Activated B cell treated with CpG ODN at 0.5 μM for 24 hours (primary cell): ENCODE results near the gene CHD3. TPM values are rescaled to one million over a fixed set of nuclear protein-coding genes. Genes with fewer than 3 reads are reported as not detected.
A peak's percentile ranks its signal among the peaks of the same experiment; 100 is the strongest.
"Not testable (repeated sequence)": the region's sequence is repeated elsewhere in the genome, so short reads cannot be mapped to it uniquely, and the experiment has no call there.

Source experiments
- ATAC-seq: fragments of 200-7000 bp; cut with Tn5 transposase; one replicate; pipeline ENCODE4 v1.10.0; 2021; ENCODE audit warnings: low read depth, mild to moderate bottlenecking, moderate library complexity
- CTCF ChIA-PET: fragments of 350-600 bp; sonication (Branson Sonifier 250); formaldehyde crosslinking; loops from one replicate; lab custom pipeline; 2021; ENCODE audit warnings: antibody characterized with exemption; lab: Charles Lee
- POLR2A ChIA-PET: fragments of 350-600 bp; sonication (Branson Sonifier 250); formaldehyde crosslinking; loops from one replicate; lab custom pipeline; 2021; ENCODE audit warnings: antibody characterized with exemption; lab: Charles Lee
- DNase-seq: peaks from one replicate; pipeline ENCODE4 v3.0.0; 2022
- H3K27ac Mint-ChIP-seq: one replicate; pipeline ENCODE4 v1.8.0; 2020; ENCODE audit warnings: mixed read lengths
- H3K27me3 Mint-ChIP-seq: one replicate; pipeline ENCODE4 v1.8.0; 2021; ENCODE audit warnings: mixed read lengths
- H3K36me3 Mint-ChIP-seq: one replicate; pipeline ENCODE4 v1.8.0; 2021; ENCODE audit warnings: low read depth, mixed read lengths
- H3K4me1 Mint-ChIP-seq: one replicate; pipeline ENCODE4 v1.8.0; 2021; ENCODE audit warnings: mixed read lengths
- H3K4me3 Mint-ChIP-seq: one replicate; pipeline ENCODE4 v1.8.0; 2020; ENCODE audit warnings: mild to moderate bottlenecking, mixed read lengths
- H3K9me3 Mint-ChIP-seq: one replicate; pipeline ENCODE4 v1.8.0; 2020; ENCODE audit warnings: mixed read lengths
- intact Hi-C: fragments of 100-400 bp; cut with micrococcal nuclease; formaldehyde crosslinking; loops from one replicate; pipeline ENCODE4 v1.15.1; 2024
- total RNA-seq: library from RNA; stranded (reverse); gene quantifications from 2 replicates; pipeline ENCODE4 v1.2.3, GENCODE V29; 2022
- TF ChIP-seq, protein P1 (sequence below): fragments of 200-600 bp; IDR thresholded peaks from one replicate; pipeline ENCODE4 v1.8.0; 2022; ENCODE audit warnings: antibody characterized with exemption, mild to moderate bottlenecking

The CHD3 gene
- total RNA-seq, 1 donor from 2014 or later: 109 TPM

DNA sequence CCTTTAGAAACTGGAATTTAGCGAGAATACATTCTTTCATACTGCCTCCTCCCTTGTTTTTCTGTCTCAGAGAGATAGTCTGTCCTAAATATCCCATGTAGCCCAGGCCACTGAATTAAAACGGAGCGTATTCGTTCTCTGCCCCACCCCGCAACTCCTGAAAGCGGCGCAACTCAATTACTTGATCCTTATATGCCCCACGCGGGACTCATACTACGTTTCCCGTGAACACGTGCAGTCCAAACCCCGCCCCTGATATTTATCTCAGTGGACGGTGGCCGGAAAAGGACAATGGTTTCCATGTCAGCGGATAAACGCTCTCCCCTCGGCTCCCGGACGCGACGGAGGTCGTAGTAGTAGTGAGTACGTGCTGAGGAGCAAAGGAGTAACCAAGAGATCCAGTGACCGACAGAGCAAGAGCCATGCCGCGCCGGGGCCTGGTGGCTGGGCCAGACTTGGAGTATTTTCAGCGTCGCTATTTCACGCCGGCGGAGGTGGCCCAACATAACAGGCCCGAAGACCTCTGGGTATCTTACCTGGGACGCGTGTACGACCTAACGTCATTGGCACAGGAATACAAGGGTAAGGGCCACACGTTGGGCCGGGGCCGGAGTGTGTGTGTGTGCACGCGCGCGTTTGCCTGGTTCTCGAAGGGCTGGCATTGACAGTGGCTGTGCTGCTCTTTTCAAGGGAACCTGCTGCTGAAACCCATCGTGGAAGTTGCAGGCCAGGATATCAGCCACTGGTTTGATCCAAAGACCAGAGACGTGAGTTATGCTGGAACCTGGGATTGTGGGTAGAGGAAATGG, 30.7 kb upstream of the CHD3 start, which contains the start of gene CYB5D1:
TSS of gene CYB5D1 (plus strand) at position 291 of the 809 bp plus-strand sequence. CDS start at position 423, 132 bp downstream.
- Mint-ChIP-seq H3K27ac (no peak within 1 kb of the TSS), H3K27me3 (no peaks in the 10 kb centered on the region), H3K4me1 (peaks cover 7% of the 10 kb centered on the region), H3K9me3 (no peaks in the 10 kb centered on the region), H3K4me3 (no peak within 1 kb of the TSS), H3K36me3 (peaks cover 25% of the 10 kb centered on the region)
- ATAC-seq (peak; percentile 51), DNase-seq (peak; percentile 79)
- TF ChIP-seq, protein P1, sequence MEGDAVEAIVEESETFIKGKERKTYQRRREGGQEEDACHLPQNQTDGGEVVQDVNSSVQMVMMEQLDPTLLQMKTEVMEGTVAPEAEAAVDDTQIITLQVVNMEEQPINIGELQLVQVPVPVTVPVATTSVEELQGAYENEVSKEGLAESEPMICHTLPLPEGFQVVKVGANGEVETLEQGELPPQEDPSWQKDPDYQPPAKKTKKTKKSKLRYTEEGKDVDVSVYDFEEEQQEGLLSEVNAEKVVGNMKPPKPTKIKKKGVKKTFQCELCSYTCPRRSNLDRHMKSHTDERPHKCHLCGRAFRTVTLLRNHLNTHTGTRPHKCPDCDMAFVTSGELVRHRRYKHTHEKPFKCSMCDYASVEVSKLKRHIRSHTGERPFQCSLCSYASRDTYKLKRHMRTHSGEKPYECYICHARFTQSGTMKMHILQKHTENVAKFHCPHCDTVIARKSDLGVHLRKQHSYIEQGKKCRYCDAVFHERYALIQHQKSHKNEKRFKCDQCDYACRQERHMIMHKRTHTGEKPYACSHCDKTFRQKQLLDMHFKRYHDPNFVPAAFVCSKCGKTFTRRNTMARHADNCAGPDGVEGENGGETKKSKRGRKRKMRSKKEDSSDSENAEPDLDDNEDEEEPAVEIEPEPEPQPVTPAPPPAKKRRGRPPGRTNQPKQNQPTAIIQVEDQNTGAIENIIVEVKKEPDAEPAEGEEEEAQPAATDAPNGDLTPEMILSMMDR: no peak
- POLR2A ChIA-PET: interaction anchor here (0.8 to 3.1 kb wide), 22 partner anchors 9 to 843 kb away, joined by 3 to 98 read pairs (median 5); partner anchors contain the start of genes CHRNB1, CNTROB, CTC1 and KDM6B
- intact Hi-C loops: loop anchor here (1.0 to 10.0 kb wide), 14 partner anchors 14 to 1206 kb away; partner anchors contain the start of genes C17orf100, CNTROB, FXR2 and KDM6B
- CTCF ChIA-PET: interaction anchor here (0.8 to 1.4 kb wide), 7 partner anchors 17 to 200 kb away, joined by 3 to 14 read pairs (median 4); no protein-coding TSS in a partner anchor

- ATAC-seq: no peak
- H3K9me3 Mint-ChIP-seq: no peaks in the 10 kb centered on the region
- intact Hi-C loops: loop anchor here (5.0 to 10.0 kb wide), 3 partner anchors 299 to 1206 kb away; partner anchors contain the start of genes C17orf100 and MED31
- no peak for DNase-seq
- no peak overlapping the region for H3K4me3 Mint-ChIP-seq
- peaks cover 23% of the 10 kb centered on the region for H3K36me3 Mint-ChIP-seq
- peaks cover 10% of the 10 kb centered on the region for H3K4me1 Mint-ChIP-seq
- ChIA-PET POLR2A (no interaction called here), CTCF (interaction anchor here (1.2 to 7.2 kb wide), 2 partner anchors 132 to 199 kb away, joined by 3 to 77 read pairs; no protein-coding TSS in a partner anchor)
- H3K27me3 Mint-ChIP-seq: no peaks in the 10 kb centered on the region
- H3K27ac Mint-ChIP-seq: no peak overlapping the region
- TF ChIP-seq, protein P1: no peak
Measured at GRCh38 chr17:7858522-7858810, 30.1 kb upstream of the CHD3 start.

GRCh38 chr17:7859028-7859427, 29.6 kb upstream of the CHD3 start:
- Mint-ChIP-seq H3K4me3 (no peak overlapping the region), H3K27me3 (no peaks in the 10 kb centered on the region), H3K9me3 (no peaks in the 10 kb centered on the region), H3K27ac (no peak overlapping the region), H3K36me3 (peaks cover 19% of the 10 kb centered on the region), H3K4me1 (peaks cover 10% of the 10 kb centered on the region)
- TF ChIP-seq, protein P1: no peak
- POLR2A ChIA-PET: interaction anchor here (0.6 kb wide), 1 partner anchor 59 kb away, joined by 5 read pairs; no protein-coding TSS in a partner anchor
- intact Hi-C loops: loop anchor here (5.0 to 10.0 kb wide), 3 partner anchors 298 to 1207 kb away; partner anchors contain the start of genes C17orf100 and MED31
- no peak for DNase-seq
- CTCF ChIA-PET: interaction anchor here (1.2 to 7.2 kb wide), 2 partner anchors 131 to 199 kb away, joined by 3 to 77 read pairs; no protein-coding TSS in a partner anchor
- ATAC-seq: no peak

- intact Hi-C loops: loop anchor here (1.0 kb wide), 5 partner anchors 24 to 194 kb away; no protein-coding TSS in a partner anchor
- no peaks in the 10 kb centered on the region for H3K27me3 Mint-ChIP-seq
- H3K27ac Mint-ChIP-seq: no peak overlapping the region
- H3K4me3 Mint-ChIP-seq: no peak overlapping the region
- H3K4me1 Mint-ChIP-seq: peaks cover 11% of the 10 kb centered on the region
- POLR2A ChIA-PET: interaction anchor here (0.6 to 0.7 kb wide), 4 partner anchors 41 to 360 kb away, joined by 3 to 8 read pairs (median 6); no protein-coding TSS in a partner anchor
- peaks cover 22% of the 10 kb centered on the region for H3K36me3 Mint-ChIP-seq
- CTCF ChIA-PET: interaction anchor here (0.7 to 7.2 kb wide), 17 partner anchors 14 to 216 kb away, joined by 3 to 77 read pairs (median 5); partner anchors contain the start of genes KDM6B and RNF227
- H3K9me3 Mint-ChIP-seq: no peaks in the 10 kb centered on the region
- TF ChIP-seq, protein P1: peak; percentile 90
- ATAC-seq: no peak
- DNase-seq: no peak
Measured at GRCh38 chr17:7862692-7863437, 25.7 kb upstream of the CHD3 start.

- H3K27ac Mint-ChIP-seq, intact Hi-C loops, ATAC-seq, H3K4me3 Mint-ChIP-seq, POLR2A ChIA-PET, DNase-seq, H3K9me3 Mint-ChIP-seq, H3K27me3 Mint-ChIP-seq: not testable (repeated sequence)
- Mint-ChIP-seq H3K4me1 (peaks cover 14% of the 10 kb centered on the region), H3K36me3 (peaks cover 23% of the 10 kb centered on the region)
- CTCF ChIA-PET: interaction anchor here (0.7 to 7.2 kb wide), 8 partner anchors 33 to 193 kb away, joined by 3 to 77 read pairs (median 6); partner anchors contain the start of gene RNF227
Measured at GRCh38 chr17:7864384-7864783, 24.2 kb upstream of the CHD3 start.
